ENCODE measurements around the gene SAP30BP.
"Not testable (repeated sequence)": the region's sequence is repeated elsewhere in the genome, so short reads cannot be mapped to it uniquely, and the experiment has no call there.

Gene SAP30BP

DNA sequence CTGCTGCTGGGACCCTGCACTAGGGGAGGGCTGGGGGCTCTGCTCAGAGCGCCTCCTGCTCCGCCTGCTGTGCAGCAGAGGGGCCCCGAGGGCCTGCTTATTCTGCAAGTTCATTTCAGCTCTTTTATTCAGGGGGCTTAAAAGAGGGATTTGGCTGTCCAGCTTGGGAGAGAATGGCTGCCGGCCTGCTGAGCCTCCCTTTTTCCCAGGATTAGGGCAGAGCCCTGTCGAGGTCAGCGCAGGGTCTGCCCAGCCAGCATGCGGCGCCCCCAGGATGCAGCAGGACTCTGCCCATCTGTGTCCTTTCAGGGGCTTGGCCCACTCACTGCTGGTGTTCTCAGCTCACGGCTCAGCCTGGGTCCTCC lies 32.8 kb upstream of the SAP30BP start:
- DNase-seq, result no peak

DNA sequence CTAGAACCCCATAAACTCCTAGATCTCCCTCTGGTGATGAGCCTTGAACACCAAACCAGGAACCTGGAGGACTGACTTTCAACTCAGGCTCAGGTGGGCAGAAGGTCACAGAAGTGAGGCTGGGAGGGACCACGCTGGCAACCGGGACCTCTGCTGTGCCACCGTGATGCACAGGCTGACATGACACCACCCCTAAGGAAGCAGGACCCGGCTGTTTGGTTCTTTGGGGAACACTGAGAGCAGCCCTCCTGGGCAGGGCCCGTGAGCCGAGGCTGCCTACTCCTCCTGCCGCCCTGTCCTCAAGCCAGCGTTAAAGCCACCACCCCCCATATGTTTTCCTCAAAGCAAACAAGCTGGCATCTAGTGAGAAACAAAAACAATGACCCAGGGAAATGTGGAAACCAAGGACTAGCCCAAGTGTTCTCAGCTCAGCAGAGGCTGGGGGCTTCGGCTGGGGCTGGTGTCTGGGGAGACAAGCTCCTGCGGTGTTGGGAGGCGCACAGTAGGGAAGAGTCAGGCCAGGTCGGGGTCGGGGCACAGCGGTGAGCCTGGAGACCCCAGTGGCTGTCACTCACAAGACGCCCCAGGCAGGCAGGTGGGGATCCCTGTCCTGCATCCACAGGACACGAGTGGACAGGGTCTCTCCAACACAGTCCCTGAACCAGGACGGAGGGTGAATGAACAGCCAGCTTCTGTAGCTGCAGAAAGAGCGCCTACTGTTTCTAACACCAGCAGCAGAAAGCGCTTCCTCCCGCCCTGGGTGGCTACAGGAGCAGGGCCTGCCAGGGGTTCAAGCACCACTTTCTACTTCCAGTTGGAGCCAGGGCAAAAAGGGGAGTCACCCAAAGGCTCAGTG lies 32.2 kb upstream of the SAP30BP start:
- no peak for DNase-seq

DNA sequence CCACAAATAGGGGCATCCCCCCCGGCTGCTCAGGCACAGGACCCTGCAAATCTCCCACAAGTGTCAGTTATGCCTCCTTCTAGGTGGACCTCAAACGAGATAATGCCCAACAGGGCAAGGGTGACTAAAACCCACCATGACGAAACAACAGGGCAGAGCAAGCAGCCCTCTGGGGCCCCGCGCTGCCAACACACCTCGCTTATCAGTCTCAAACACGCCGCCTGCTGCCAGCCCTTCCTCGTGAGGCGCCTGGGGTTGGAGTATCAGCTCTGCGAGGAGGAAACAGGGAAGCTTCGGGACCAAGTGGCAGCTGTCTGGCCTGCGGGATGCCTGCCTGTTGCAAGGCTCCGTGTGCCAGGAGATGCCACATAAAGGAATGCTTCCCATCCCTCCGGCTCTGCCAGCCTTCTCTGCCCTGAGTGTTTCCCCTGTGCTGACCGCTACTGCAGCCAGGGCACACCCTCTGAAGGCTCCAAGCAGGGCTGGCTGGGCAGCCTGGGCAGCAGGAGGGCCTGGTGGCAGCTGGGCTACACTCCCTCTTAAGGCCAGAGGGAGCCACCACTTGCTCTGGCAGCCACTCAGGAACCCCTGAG lies 31.4 kb upstream of the SAP30BP start:
- no peak for DNase-seq

DNA sequence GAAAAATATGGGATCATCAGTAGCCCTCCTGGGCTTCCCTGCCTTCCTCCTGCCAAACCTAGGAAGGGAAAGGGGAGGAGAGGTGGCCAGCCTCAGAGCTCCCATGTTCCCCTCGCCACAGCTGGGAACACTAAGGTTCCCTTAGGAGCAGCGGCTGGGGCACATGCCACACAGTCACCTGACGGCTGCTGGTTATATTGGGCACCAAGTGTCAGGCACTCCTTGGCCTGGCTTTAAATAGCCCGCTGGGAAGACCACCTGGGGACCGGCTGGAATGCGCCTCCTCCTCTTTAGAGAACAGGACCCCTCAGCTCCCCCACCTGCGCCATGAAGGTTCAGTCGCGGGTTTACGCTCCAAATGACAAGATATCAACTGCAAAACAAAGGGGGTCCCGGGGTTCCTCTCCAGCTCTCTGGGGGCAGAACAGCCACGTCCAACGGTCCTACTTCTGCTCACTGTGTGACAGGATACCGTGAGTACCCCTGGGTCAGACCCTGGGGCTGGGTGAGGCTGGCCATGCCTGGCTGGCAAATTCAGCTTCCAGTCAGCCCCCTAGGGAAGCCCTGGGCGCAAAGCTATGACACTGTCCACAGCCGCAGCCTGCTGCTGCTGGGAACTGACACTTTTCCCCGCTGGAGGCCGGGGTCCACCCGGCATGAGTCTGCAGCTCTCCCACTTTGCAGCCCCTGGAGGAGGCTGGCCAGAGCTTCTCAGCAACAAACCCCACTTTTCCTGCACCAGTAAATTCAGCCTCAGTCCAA lies 30.6 kb upstream of the SAP30BP start:
- no peak for DNase-seq

DNA sequence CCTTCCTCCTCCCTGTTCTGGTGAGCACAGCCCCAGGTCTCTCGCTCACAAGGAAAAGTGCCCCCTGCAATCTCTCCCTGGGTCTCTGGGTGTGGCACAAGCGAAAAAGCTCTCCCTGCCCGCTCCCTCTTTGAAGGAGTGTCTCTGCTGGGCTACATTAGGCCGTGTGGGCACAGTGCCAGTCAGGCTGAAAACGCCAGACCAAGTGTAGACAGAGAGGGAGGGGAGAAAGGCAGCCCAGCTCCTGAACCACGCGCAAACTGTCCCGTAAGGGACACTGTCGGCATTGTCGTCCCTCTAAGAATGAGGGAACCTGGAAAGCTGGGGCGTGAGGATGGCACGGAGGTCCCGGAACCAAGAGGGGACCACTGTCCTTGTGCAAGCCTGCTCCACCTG lies 30.0 kb upstream of the SAP30BP start:
- DNase-seq, result no peak

DNA sequence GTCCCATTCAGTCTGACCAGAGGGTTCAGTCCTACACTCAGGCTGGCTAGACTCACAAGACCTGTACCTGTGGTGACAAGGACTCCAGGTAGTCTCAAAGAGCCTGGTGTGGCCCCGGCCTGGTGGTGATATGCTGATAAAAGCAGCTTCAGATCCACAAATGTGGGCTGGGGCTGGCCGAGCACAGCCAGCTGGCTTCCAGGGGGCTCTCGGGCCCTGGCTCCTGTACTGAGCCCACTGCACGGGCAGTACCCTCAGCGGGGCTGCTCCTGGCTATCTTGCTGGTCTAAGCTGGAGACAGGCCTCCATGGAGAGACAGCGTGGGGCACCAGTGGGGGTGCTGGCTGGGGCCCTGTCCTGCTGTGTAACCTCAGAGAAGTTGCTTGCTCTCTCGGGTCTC lies 29.6 kb upstream of the SAP30BP start:
- no peak for DNase-seq

DNA sequence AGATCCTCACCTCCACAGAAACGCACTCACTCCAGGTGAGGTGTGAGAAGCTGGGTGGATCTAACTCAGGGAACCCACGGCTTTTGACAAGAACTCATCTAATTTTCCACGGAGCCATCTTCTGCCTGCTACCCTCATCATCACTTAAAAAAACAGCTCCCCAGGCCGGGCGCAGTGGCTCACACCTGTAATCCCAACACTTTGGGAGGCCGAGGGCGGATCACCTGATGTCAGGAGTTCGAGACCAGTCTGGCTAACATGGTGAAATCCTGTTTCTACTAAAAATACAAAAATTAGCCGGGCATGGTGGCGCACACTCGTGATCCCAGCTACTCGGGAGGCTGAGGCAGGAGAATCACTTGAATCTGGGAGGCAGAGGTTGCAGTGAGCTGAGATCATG lies 29.1 kb upstream of the SAP30BP start:
- not testable (repeated sequence) for DNase-seq

DNA sequence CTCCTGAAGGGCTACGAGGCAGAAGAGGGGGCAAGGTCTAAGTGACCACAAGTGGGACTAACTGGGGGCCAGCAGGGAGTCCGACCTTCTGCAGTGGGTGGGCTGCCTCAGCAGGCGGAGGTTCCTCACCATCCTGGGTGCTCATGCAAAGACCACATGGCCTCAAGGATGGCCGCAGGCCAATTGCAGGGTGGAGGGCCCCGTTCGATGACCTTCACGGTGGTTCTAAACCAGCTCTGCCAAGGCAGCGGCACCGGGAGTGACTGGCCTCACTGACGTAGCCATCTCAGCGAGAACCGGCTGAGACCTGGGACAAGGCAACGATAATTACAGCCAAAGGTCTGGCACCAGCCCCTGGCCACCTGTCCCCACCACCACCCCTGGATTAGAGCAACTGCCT lies 28.2 kb upstream of the SAP30BP start:
- DNase-seq, result no peak

DNA sequence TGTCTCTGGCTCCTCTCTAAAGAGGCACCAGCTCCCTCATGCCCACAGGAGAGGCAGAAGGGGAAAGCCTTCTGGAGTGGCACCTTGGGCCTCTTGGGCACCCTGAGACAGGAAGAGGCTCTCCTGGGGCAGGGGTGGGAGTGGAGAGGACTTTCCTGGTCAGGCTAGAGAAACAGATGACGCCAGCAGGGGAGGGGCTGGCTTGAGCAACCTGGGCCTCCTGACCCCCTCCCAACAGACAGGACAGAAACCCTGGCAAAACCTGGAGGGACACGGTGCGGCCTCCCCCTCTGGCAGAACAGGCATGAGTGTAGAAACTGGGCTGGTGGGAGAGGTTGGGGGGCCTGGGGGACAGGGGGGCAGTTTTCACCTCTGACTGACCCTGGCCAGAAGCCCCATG lies 27.8 kb upstream of the SAP30BP start:
- no peak for DNase-seq

DNA sequence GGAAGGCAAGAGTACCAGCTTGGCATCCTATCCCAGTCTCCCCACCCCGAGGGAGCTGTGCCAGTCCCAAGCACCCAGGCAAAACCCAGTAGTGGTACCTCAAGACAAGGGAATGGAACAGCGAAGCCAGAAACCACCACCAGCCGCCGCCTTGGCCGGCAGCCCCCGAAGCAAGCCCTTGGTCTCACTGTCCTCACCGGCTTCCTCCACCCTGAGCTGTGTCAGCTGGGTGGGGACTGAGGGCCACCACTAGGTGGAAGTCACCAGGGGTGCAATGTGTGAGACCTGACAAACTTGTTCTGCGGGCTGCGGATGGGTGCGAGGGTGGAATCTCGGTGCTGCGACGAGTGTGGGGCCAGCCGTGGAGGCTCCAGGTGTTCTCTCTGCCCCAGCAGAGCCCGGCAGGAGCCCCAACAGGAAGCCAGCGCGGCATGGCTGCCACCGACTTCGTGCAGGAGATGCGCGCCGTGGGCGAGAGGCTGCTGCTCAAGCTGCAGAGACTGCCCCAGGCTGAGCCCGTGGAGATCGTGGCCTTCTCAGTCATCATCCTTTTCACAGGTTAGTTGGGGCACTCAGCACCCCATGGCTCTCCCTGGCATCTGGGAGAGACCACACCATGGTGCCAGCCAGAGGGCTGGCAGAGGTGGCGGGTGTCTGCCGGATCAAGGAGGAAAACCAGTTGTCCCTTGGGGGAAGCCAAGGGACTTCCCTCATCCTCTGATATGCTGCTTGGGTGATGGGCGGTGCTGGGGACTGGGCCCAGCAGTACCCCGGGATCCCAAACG lies 27.2 kb upstream of the SAP30BP start:
- DNase-seq, result no peak

DNA sequence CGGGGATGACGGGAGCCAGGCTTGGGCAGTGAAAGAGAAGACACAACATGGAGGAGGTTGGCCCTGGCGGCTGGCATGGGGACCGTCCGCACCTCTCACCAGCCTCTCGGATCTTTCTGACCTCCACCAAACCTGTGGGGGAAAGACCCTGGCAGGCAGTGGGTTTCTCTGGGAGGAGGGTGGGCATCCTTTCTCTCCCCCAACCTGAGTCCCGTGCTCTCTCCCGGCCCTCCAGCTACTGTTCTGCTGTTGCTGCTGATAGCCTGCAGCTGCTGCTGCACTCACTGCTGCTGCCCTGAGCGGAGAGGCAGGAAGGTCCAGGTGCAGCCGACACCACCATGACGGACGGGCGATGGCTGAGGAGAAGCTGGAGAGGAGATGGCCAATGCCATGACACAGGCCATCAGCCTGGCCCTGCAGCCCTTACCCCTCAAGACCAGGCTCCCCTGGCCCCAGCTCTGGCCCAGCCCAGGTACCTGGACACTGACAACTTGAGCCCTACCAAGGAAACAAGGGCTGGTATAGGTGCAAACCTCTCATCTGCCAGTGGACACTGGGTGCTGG lies 26.5 kb upstream of the SAP30BP start:
- no peak for DNase-seq

DNA sequence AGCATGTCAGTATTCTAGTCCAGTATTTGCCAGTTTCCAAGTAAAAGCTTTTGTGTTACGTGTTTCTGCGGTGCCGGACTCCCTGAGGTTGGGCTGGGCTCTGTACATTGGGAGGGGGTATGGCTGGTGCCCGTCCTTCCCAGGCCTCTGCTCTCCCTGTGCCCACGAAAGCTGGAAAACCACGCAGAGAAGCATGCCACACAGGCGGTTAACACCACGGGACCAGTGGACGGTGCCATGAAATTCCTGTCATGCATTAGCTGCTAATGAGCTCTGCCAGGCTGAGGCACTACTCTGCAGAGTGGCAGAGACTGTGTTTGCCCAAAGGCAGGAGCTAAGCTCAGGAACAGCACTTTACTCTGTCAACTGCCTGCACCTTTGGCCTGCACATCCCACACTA lies 25.8 kb upstream of the SAP30BP start:
- no peak for DNase-seq

DNA sequence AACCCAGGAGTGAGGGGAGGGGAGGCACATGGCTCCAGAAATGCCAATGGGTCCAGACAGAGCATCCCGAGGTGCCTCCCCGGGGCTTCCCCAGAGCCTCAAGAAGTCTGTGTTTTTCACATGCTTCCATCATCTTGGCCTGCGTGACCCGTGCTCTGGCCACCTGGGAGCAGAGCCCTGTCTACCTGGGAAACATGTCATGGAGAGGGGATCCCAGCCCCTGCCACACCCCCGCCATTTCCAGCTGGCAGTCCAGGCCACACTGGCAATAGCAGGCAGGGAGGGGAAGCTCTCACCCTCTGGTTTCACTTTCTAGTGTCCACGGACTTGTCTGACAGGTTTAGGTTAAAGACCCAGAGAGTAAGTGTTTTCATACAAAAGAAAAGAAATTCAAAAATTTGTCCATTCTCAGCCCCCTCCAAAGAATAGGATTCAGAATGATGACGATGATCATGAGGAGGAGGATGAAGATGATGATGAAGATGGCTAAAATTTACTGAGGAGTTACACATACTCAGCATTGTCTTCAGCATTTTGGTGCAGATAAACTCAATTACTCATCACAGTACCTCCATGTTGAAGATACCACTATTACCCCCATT lies 24.9 kb upstream of the SAP30BP start:
- no peak for DNase-seq

DNA sequence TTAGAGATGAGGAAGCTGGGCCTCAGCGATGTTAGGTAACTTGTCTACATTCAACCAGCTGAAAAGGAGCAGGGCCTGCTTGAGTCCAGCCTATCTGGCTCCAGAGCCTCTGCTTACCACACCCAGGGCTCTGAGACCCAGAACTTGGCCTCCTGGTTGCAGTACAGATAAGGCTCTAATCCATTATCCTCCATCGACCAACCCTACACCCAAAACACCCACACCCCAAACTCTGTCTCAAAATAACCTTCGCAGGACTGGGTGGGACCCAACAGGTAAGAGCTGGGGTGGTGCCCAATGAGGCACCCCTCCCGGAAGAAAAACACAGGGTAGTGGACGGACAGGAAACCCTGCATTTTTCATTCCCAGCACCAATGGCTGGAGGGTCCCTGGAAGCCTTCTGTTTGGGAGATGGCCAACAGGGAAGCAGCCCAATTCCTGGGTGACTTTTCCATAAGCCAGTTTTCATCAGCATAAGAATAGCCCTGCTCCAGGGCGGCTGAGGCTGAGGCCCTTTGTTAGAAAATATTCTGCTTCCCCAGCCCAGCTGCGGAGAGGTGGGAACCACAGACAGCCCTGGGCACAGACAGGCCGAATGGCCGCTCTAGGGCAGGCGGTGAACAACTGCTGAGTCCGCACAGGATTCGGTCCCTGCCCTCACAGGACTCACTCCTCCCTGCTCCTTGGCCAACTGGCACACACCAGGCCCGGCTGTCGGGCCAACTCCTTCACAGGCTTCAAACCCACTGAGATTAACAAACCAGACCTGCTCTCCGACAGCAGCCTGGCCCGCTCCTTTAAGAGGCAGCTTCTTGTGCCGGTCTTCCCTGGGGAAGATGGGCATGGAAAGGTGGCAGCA lies 24.1 kb upstream of the SAP30BP start:
- DNase-seq, result no peak

DNA sequence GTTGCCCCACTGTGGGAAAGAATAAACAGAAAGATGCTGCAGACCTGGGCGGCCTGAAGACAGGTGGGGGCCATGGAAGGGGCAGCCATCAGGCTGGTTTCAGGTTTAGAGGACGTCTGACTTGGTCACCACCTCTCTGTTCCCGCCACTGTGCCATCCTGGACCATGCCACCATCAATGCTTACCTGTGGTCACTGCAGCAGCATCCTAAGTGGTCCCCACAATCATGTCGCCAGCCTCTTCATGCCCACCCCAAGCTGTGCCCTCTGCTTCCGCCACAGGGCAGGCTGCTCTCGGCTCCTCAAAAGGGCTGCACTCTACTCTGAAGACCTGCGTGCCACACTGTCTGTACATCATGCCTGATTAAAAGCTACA lies 23.5 kb upstream of the SAP30BP start:
- DNase-seq, result no peak

DNA sequence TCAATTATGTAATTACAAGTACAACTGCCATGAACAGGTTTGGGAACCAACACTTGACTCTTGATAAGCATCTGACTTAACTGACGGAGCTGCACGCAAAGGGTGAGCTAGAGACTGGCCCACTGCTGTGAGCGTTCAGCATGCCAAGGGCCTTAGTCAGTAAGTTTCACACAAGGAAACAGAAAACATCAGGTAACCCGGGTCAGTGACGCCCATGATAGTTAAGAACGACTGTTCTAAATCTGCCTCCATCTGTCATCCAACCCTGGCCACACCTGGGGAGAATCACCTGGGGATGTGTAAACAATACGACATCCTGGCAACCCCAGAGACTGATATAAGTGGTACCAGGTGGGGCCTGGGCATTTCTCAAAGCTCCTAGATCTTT lies 21.6 kb upstream of the SAP30BP start:
- no peak for DNase-seq

DNA sequence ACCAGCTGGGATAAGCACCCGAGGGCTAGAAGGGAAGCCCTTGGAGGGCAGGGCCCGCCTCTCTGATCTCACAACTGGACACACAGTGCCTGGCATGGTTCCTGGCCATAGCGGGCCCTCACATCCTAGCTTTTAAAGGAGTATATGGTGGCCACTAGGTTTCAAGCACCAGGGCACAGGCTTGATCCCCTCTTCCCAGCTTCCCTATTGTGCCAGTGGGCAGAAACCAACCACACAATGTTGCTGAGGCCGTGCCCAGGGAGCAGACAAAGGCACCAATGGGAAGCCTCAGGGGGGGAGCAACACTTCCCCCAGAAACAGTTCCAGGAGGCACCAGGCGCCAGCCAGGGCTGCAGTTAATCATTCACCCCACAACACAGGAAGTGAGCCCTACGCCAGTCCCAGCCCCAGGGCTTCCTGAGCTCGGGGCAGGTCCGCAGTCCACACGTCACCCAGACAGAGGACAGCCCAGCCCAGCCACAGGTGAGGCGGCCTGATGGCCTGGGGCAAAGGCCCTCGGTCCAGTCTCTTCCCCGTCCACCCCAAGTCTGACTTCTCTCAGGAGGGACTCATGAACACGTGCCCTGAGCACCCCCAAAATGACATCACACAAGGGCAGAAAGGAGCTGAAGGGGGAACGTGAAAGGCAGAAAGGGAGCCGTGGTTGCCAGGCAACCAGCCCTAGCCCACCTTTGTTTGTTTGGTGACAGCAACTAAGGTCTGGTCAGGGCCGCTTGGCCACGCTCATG lies 21.1 kb upstream of the SAP30BP start:
- peak in 1 of 2 donors; percentile 29 for DNase-seq

DNA sequence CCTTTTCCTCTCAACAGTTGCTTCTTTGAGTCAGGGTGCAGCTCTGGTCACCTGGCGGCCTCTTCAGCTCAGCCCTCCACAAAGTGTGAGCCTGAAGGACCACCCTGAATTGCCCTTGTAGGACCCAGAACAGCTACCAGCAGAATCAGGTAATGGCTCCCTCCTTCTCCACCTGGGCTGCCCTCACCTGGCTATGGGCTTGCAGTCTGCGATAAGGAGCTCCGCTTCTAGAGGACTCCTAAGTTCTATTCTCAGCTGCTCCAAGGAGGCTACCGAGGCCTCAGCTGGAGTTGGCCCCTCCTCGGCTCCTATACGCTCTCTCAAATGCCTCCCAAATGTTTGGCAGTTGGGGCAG lies 20.5 kb upstream of the SAP30BP start:
- no peak for DNase-seq

DNA sequence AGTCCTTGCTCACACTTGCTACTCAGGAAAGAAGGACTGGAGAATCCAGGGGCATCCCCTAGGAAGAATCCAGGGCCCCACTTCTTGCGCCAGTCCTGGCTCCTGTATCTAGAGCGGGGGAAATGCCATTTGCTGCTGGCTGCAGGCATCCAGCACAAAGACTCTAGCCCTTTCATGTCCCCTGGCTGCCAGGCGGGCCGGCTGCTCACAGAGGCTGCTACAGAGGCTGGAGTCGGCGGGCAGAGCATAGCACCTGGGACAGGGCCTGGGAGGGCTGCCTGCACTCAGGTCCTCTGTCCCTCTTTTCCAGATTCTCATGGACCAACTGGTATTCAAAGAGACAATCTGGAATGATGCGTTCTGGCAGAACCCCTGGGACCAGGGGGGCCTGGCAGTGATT lies 20.1 kb upstream of the SAP30BP start:
- DNase-seq, result no peak

DNA sequence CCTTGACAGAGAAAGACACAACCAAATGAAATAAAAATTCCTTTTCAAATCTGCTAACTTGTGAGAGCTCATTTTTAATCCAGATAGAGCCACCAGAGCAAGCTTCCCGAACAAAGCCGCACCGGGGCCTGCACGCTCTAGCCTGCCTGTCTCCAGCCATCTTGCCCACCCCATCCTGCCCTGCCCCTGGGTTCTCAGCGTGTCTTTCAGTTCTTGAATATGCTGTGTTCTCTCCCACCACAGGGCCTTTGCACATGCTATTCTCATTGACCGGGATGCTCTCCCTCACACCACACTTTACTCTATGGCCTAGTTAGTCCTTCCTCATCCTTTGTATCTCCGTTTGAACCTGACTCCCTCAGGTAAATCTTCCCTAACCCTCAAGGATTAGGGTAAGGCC lies 19.2 kb upstream of the SAP30BP start:
- no peak for DNase-seq

DNA sequence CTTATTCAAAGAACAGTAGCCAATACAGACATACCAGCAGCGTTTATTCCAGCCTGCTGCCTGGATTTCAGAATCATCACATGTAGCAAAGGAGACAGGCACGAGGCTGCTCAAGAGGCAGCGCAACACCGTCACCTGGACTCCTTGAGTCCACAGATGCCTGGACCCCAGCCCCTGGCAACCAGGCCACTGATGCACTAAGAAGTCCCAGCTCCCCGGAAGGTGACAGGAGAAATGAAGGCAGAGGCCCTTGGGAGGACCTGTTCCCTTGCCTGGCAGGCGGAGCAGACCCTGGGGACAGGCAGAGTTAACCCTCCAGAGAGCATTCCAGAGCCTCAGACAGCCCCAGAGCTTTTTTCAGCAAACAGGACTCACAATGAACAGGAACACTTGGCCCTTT lies 17.5 kb upstream of the SAP30BP start:
- no peak for DNase-seq

Data from CD4-positive, alpha-beta T cell treated with Interferon alpha-2 for 1 hour (primary cell).